ENCODE results near the gene LGALS9.
"Not testable (repeated sequence)": the region's sequence is repeated elsewhere in the genome, so short reads cannot be mapped to it uniquely, and the experiment has no call there.

Gene LGALS9

DNA sequence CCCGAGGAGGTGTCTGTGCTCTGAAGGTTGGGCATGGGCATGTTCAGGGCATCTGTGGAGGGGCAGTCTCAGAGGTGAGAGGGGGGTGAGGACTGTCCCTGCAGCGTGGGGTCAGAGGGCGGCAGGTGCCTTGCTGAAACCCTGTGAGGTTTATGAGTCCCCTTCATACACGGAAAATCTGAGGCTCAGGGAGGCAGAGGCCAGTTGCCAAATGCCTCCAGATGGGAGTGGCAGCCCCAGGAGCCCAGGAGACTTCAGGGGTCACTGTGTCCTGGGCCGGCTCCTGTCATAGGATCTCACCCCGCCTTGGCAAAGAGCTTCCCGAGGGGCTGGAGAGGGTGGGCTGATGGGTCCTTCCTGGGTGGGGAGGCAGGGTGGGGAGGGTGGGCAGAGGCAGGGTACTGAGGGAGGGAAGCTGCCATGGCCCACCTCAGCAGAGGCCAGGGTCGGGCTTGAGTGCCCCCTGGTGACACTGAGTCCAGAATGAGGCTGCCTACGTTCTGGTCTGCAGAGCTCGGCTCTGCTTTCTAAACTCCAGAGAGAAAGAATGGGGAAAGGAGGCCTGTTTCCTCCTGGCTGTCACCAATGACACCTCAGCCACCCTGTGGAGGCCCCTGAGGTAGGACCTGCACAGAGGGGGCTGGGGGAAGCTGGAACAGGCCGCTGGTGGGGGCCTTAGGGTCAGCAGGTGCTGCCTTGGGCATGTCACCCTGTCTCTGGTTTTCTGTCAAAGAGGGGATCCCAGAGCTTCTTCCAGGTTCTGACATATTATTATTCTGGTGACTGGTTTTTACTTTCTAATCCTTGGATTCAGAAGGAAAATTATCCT lies 1.1 kb downstream of the LGALS9 start:
- DNase-seq = no peak

DNA sequence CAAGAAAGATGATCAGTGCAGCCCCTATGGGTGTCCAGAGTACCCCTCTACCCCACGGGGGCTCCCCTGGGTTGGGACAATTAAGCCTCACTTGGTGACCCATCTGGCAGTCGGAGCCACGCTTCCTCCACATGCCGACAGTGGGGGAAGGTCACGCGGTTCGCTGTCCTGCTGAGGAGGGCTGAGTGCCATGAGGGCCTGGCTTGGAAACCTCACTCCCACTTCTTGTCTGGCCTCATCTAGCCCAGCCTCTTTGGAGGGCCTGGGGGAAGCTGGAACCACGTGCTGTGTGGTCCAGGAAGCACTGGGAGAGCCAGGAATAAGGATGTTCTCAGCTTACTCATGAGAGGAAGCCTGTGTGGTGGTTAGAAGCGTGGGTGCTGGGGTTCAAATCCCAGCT lies 1.8 kb downstream of the LGALS9 start:
- DNase-seq = not testable (repeated sequence)

DNA sequence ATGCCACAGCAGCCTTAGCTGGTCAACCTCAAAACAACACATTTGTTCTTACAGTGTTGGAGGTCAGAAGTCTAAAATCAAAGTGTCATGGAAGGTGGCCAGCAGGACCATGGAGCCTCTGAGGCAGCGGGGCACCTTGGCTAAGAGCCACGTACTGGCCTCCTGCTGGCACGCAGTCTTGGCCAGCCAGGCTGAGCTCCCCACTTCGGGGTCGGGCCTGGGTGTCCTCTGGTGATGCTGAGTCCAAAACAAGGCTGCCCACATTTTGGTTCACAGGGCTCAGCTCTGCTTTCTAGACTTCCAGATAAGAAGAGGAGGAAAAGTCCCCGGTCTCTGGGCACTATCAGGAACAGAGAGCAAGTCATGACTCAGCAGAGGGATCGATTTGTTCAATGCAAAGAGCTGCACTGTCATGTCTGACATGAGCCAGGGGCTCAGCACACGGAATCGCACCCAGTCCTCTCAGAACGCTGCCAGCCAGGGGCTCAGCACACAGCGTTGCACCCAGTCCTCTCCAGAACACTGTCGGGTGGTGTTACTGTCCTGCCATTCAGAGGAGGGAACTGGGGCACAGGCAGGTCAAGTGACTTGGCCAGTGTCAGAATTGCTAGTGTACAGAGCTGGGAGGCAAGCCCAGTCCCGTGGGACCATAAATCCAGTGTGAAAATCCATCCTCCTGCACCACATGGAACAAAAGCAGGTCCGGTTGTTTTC lies 2.5 kb downstream of the LGALS9 start:
- DNase-seq = no peak

DNA sequence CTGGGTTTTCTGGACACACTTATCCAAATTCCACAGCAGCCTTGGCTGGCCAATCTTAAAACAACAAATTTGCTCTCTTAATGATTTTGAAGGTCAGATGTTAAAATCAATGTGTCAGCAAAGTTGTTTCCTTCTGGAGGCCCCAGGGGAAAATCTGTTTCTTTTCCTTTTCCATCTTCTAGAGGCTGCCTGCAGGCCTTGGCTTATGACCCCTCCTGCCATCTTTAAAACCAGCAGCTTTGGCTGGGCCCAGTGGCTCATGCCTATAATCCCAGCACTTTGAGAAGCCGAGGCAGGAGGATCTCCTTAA lies 3.0 kb downstream of the LGALS9 start:
- no peak for DNase-seq

DNA sequence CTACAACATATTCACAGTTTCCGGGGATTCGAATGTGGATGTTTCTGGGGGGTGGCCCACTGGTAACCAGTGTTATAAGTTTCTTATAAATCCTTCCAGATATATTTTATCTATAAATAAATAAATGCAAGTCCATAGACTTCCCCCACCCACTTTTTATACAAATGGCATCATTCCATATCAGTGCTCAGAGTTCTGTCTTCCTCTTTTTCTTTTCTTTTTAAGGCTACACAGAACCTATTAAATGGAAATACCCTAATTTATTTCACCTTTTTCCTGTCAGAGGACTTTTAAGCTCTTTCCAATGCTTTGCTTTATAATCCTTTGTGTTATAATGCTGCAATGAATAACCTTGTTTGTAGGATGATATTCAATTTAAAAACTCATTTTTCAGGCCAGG lies 3.8 kb downstream of the LGALS9 start:
- no peak for DNase-seq

DNA sequence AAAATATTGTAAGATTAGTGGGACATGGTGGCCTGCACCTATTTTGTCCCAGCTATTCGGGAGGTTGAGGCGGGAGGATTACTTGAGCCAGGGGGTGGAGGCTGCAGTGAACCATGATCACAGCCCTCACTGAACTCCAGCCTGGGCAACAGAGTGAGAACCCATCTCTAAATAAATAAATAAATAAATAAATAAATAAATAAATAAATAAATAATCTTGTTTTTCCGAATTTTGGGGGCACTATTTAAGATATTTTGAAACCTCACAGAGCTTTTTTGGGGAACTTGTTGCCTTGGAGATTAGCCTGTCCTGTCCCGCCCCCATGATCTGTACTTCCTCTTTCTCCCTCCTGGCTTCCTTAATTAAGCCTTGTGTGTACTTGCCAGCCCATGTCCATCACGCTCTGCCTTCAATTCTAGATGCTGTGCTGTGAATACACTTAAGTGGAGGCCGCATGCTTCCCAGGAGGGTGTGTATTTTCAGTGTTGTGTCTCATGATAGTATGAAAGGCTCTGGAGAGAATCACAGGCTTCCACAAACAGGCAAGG lies 4.4 kb downstream of the LGALS9 start:
- no peak for DNase-seq

DNA sequence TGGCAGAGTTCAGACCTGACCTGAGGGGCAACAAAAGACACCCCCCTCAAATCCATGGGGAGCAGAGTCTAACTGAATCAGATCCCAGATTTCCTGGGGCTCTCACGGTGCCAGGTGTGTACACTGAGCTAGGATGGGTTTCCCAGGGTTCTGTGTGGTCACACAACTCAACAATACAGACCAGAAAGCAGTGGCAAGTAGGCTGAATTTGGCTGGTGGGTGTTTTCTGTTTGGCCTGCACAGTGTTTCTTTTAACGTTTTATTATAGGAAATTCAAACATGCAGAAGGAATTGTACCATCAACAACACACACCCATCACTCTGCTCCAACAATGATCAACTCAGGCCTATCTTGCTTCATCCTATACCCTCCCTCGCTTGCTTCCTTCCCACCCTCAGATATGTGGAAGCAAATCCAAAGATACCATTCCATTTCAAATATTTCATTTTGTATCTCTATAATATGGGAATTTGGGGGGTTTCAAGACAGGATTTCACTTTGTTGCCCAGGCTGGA lies 5.1 kb downstream of the LGALS9 start:
- DNase-seq = not testable (repeated sequence)

DNA sequence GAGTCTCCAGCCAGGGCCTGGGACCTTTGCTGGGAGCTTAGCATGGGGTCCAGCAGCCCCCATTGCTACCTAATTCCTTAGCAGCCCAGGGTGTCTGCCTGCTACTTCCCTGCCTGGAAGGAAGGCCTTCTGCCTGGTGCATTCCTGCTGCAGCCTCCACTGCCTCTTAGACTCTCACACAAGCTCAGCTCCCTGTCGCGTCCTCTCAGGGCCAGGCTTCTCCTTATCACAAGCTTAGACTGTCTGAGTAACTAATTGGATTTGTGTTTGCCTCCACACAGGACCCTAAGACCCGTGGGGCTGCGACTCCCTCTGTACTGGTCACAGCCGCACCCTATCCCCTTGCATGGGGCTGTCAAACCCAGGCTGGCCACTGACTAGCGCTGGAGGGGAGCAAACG lies 6.8 kb downstream of the LGALS9 start:
- DNase-seq = not testable (repeated sequence)

DNA sequence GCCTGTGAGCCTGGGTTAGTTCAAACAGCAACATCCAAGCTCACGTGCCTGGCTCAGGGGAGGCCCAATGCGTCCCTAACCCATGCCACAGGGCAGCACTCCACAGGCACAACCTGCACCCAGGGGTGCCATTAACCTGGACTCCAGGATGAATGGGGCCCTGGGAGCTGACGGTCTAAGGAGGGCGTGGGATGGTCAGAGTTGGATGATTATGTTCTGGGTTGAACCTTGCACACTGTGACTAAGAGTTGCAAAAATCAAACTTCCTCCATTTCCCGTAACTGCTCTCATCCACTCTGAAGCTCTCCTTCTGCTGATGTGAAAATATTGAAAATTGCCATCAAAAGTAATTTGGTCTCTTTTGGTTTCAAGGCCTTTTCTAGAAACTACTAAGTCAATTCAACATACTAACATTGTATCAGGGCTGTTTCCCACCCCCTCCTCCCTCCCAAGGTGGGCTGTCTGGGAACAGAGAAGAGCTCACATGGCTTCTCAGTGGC lies 7.5 kb downstream of the LGALS9 start:
- DNase-seq = not testable (repeated sequence)

DNA sequence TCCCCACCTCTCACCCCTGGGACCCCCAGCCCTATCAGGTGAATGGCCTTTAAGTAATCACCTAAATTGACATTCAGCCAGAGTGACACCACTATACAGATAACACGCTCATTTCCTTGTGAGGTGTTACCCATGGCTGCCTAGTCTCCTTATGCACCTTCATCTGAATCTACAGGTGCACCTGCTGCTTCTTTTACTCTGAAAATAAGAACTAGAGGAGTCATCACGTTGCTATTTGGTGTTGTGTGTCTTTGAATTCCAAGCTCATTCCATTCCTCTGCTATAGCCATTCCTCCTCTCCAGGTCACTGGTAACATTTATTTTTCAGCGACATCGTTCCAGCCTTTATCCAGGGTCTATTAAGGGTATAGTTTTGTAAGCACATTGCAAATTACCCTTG lies 9.8 kb downstream of the LGALS9 start:
- DNase-seq = no peak

DNA sequence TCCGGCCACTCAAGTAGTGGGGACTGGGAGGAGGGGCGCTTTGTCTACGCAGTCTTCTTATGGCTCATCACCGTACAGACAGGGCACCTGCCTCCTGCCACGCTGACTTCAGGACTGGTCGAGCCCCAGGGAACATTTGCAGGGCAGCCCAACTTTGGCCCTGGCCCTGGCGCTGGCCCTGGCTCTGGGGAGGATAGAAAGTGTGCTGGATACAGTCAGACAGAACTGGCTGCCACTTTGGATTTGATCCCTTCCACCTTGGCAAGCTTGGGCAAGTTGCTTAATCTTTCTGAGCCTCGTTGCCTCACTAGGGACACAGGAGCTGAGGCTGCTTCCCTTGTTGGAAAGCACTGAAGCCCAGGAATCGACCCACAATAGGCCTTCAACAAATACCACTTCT lies 13.6 kb downstream of the LGALS9 start:
- DNase-seq = no peak

DNA sequence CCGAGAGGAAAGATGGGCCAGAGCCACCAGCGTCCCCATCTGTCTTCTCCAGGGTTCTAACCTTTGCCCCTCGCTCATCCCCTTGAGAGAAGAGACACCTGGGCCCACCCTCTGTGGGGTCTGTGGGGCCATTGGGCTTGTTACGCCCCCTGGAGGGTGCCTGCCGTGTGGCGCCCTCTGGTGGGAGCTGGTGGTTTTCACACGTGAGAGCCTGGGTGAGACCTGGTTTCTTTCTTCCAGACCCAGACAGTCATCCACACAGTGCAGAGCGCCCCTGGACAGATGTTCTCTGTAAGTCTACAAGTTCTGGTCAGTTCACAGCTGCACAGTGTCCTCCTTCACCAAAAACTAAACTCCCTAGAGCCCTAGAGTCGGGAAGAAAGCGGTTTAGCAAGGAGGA lies 14.6 kb downstream of the LGALS9 start:
- DNase-seq = not testable (repeated sequence)

DNA sequence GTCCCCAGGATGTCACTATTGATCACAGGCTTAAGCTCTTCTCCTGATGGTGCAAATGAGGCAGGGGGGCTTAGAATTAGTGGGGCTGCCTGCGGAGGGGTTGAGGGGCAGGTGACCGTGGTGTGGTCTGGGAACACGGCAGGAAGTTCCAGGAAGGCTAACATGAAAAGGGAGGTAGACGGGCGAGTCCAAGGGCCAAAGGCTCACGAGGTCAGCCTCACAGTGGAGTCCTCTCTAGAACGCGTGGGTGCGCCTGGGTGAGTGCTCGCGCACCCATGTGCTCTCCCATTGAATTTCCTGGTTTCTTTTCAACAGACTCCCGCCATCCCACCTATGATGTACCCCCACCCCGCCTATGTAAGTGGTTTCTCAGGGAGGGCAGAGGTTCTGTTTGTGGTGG lies 15.2 kb downstream of the LGALS9 start:
- no peak for DNase-seq

DNA sequence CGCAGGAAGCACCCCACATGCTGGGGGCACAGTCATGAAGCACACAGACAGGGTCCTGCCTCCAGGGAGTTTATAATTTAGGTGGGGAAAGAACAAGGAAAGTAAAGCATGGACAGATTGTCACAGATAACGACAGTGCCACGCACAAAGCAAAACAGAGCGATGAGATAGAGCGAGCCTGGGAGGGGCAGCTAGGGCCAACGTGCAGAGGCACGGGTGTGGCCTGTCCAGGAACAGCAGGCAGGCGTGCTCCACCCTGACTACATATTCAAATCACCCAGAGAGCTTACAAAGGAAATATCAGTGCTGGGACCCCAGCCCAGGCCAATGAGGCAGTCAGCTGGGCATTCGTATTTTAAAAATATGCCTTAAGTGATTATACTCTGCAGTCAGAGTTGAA lies 16.8 kb downstream of the LGALS9 start:
- DNase-seq = no peak

DNA sequence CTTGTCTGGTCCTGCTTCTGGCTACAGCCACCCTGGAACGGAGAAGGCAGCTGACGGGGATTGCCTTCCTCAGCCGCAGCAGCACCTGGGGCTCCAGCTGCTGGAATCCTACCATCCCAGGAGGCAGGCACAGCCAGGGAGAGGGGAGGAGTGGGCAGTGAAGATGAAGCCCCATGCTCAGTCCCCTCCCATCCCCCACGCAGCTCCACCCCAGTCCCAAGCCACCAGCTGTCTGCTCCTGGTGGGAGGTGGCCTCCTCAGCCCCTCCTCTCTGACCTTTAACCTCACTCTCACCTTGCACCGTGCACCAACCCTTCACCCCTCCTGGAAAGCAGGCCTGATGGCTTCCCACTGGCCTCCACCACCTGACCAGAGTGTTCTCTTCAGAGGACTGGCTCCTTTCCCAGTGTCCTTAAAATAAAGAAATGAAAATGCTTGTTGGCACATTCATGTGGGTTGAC lies 18.2 kb downstream of the LGALS9 start:
- DNase-seq = not testable (repeated sequence)

DNA sequence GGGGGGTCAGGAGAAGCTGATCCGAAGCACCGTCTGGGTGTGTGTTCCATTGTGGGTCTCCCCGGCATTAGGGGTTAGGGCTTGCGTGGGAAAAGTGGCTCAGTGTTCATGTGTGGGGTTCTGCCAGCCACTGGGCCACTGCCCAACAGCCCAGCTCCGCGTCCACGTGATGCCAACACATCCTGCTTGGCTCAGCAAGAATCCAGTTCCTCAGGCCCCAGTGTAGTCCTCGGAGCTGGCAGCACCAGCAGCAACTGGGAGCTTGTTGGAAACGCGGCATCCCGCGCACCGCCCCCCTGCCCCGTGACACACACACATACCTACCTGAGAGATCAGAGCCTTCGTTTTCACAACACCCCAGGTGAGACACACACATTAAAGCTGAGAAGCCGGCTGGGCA lies 18.9 kb downstream of the LGALS9 start:
- DNase-seq = no peak

DNA sequence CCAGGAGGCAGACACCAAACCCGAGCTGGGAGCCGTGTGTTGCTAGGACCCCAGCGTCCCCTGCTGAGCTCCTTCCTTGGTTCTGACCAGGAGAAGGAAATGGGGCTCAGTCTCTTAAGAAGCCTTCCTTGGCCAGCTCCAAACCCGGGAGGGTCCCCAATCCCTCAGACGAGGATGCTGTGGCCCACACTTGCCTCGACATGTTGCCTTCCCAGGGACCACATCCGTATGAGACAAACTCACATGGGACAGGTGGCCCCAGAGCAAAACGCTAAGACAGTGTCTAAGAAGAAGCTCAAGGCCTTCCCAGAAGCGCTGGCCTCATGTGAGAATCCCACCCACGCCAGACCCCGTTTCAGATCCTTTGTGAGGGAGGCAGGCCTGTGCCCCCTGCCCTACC lies 19.8 kb downstream of the LGALS9 start:
- no peak for DNase-seq

DNA sequence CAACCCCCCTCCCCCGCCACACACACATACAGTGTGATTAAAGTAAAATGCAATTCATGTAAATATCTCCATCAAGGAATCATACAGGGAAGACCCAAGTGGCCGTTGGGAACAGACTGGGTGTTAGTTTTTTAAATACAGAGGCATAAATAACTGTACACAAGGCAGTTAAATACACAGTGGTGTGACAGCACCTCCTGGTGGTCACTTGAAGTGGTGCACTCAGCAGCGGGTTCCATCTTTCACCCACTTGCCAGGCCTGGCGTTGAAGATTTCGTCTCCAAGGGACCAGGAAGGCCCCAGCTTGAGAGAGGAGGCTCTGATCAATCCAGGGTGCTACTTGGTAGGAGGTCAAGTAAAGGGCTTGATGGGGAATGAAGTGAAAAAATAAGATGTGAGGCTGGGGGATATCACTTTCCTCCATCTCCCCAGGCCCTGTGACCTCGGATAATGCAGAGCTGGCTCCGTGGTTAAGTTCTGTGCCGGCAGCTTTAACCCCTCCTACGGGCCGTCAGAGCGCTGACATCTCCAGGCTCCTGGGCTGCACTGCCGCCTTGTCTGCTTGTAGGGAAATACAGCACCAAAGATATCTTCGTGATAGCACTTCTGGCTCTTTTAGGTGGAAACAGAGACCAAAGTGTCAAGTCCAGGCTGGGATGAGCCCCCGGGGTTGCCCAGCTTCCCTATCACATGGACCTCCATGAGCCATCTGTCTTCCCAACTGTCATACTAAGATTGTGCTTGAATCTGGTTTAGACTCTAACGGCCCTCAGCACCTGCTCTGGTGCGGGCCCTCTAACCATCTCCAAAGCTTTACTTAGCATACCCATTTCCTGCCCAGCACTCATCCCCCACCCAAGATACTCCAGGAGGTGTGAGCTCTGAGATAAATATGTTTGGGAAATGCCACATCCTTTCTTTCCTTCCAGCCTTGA lies 20.7 kb downstream of the LGALS9 start:
- DNase-seq = peak; percentile 89

DNA sequence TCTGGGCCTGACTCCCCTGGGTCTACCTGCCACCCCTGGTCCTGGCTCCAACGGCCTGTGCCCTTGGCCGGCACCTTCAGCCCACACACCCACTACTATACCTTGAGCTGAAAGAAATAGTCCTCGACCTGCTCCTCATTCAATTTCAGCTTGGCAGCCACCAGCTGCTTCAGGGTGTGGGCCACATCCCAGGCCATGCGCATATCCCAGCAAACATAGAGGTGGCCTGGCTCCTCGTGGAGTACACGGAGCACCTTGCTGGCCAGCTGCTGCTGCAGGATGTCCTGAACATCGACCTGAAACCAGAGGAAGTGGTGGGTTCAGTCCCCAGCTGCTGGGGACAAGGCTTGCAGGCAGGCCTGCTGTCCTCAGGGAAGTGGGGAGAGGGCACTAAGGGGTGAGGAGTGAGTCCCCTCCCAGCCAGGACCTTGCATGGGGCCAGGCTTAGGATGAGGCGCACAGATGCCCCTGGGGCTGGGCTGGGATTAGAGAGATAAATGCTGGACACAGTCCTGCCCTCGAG lies 22.5 kb downstream of the LGALS9 start:
- not testable (repeated sequence) for DNase-seq

DNA sequence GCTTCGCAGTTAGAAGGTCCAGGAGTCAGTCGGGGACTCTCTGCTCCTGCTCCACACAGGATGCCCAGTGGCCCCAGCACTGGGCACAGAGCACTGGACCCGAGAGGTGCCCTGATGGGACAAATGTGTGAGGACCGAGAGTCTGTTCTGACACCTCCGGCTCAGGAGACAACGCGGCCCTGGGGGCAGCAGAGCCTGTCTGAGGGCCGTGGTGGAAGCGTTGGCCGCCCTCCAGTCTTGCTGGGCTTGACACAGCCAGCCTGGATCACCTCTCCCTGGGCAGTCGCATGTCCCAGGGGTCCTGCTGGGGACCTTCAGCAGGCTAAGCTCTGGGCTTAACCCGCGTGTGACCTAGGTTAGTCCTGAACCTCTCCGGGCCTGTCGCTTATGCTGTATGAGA lies 23.1 kb downstream of the LGALS9 start:
- DNase-seq = no peak

DNA sequence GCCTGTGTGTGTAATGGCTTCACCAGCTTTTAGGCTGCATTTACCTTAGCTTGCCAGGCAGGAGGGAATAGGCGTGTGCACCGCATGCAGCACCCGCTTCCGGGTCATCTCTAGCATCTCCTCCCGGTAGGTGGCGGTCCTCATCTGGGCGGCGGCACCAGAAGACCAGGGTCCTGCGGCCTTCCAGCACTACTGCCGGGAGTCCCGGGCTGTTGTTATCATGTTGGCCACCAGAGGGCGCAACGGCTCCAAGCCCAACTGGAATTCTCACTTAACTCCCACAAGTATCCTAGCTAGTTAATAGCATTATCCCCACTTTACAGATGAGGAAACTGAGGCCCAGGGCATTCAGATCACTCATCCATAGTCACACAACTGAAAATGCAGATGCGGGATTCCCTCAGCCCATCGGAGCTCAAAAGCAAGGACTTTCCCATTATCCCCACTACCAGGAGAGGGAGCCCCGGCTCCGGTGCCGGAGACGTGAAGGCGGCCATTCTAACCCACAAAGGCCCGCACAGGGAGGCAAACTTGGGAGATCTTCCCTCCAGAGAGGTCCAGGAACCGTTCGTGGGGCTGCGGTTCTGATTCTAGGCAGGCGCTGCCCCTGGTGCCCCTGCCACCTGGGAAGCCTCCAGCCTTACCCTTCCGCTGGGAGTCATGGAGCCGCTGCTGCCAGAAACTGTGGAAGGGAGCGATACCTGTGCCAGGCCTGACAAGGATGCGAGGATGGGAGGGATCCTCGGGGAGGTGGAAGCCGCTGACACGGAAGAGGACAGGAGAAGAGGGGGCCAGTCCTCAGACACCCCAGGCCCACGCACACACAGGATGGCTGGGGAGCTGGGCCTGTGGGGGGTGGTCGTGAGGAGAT lies 23.9 kb downstream of the LGALS9 start:
- peak; percentile 87 for DNase-seq

All from stimulated activated CD8-positive, alpha-beta memory T cell treated with anti-CD3 and anti-CD28 coated beads, Interleukin-4, amount 100 ng/mL, for 48 hours (primary cell).